ENCODE data around the gene NHLH2.

The NHLH2 gene

GRCh38 chr1:115837740-115838421 is 3.0 kb downstream of the NHLH2 start:
- no peak for ATAC-seq

GRCh38 chr1:115837341-115837739 is 3.6 kb downstream of the NHLH2 start:
- no peak for ATAC-seq

- ATAC-seq: no peak
Measured at GRCh38 chr1:115833856-115834255, 7.1 kb downstream of the NHLH2 start.

- no peak for ATAC-seq
Measured at GRCh38 chr1:115832651-115833050, 8.3 kb downstream of the NHLH2 start.

GRCh38 chr1:115830963-115831362 is 10.0 kb downstream of the NHLH2 start:
- ATAC-seq: no peak

GRCh38 chr1:115829947-115830346 is 11.0 kb downstream of the NHLH2 start:
- ATAC-seq: no peak

- no peak for ATAC-seq
Measured at GRCh38 chr1:115829023-115829674, 11.8 kb downstream of the NHLH2 start.

- peak in 1 of 2 donors; percentile 25 for ATAC-seq
Measured at GRCh38 chr1:115828101-115829022, 12.6 kb downstream of the NHLH2 start.

GRCh38 chr1:115827452-115828044 is 13.4 kb downstream of the NHLH2 start:
- ATAC-seq: no peak

GRCh38 chr1:115826628-115827027 is 14.3 kb downstream of the NHLH2 start:
- ATAC-seq: no peak

- ATAC-seq: no peak
Measured at GRCh38 chr1:115822117-115822516, 18.8 kb downstream of the NHLH2 start.

- ATAC-seq: no peak
Measured at GRCh38 chr1:115815694-115816093, 25.2 kb downstream of the NHLH2 start.

- no peak for ATAC-seq
Measured at GRCh38 chr1:115814685-115815398, 26.1 kb downstream of the NHLH2 start.

GRCh38 chr1:115813727-115814126 is 27.2 kb downstream of the NHLH2 start:
- no peak for ATAC-seq

GRCh38 chr1:115811140-115811828 is 29.6 kb downstream of the NHLH2 start:
- no peak for ATAC-seq

- no peak for ATAC-seq
Measured at GRCh38 chr1:115810609-115811008, 30.3 kb downstream of the NHLH2 start.

GRCh38 chr1:115809847-115810246 is 31.1 kb downstream of the NHLH2 start:
- ATAC-seq: no peak

- no peak for ATAC-seq
Measured at GRCh38 chr1:115809076-115809475, 31.9 kb downstream of the NHLH2 start.

- no peak for ATAC-seq
Measured at GRCh38 chr1:115807723-115808122, 33.2 kb downstream of the NHLH2 start.

GRCh38 chr1:115805597-115805996 is 35.3 kb downstream of the NHLH2 start:
- ATAC-seq: no peak

GRCh38 chr1:115802416-115802815 is 38.5 kb downstream of the NHLH2 start:
- no peak for ATAC-seq

- ATAC-seq: no peak
Measured at GRCh38 chr1:115797486-115797885, 43.4 kb downstream of the NHLH2 start.
